IMR-90 (cell line): ENCODE results near the gene CDRT4. TPM values are rescaled to one million over a fixed set of nuclear protein-coding genes. Genes with fewer than 3 reads are reported as not detected.

Experiments
- ATAC-seq: fragments of 200-7000 bp; cut with Tn5 transposase; 2 replicates; pipeline ENCODE4 v1.9.1; 2020; ENCODE audit warnings: low read depth, mild to moderate bottlenecking, moderate library complexity
- BruUV-seq: library from RNA; stranded (reverse); fragments of 400-500 nt; replicated peaks from 2 replicates; lab custom pipeline; 2021; lab: Mats Ljungman, UMichigan
- CTCF ChIA-PET: fragments of 300-600 bp; formaldehyde crosslinking; extraction: SDS; loops from one replicate; lab custom pipeline; 2021; ENCODE audit warnings: antibody characterized with exemption; lab: Yijun Ruan, JAX
- POLR2A ChIA-PET: fragments of 300-600 bp; sonication (Branson Sonifier 250); formaldehyde crosslinking; loops from one replicate; lab custom pipeline; 2022; ENCODE audit warnings: antibody characterized with exemption; ENCODE audit not compliant: unreplicated experiment; lab: Charles Lee
- DNase-seq: peaks from one replicate; pipeline ENCODE4 v3.0.0; 2013
- H2AFZ ChIP-seq: replicated peaks from 2 replicates; pipeline ENCODE3; 2013; ENCODE audit warnings: low read length, mild to moderate bottlenecking; ENCODE audit not compliant: poor library complexity
- H2AK5ac ChIP-seq: 2 replicates; pipeline ENCODE4 v1.6.1; 2013; ENCODE audit warnings: low read depth, low read length, inconsistent platforms
- H2AK9ac ChIP-seq: replicated peaks from 2 replicates; pipeline ENCODE3; 2013; ENCODE audit warnings: mild to moderate bottlenecking, low read depth, low read length, moderate library complexity; ENCODE audit not compliant: poor library complexity
- H2BK120ac ChIP-seq: 2 replicates; pipeline ENCODE4 v1.6.1; 2013; ENCODE audit warnings: low read depth, low read length, inconsistent platforms
- H2BK15ac ChIP-seq: 3 replicates; pipeline ENCODE4 v1.6.1; 2013; ENCODE audit warnings: low read depth, low read length, inconsistent platforms
- H2BK20ac ChIP-seq: 2 replicates; pipeline ENCODE4 v1.6.1; 2013; ENCODE audit warnings: low read depth, mild to moderate bottlenecking, inconsistent platforms, low read length, moderate library complexity
- H2BK5ac ChIP-seq: 2 replicates; pipeline ENCODE4 v1.6.1; 2013; ENCODE audit warnings: mild to moderate bottlenecking, low read depth, low read length, inconsistent platforms; ENCODE audit not compliant: poor library complexity, severe bottlenecking
- H3K14ac ChIP-seq: replicated peaks from 2 replicates; pipeline ENCODE4 v1.6.1; 2013; ENCODE audit warnings: low read depth, low read length, inconsistent platforms
- H3K18ac ChIP-seq: 2 replicates; pipeline ENCODE4 v1.6.1; 2013; ENCODE audit warnings: low read depth, low read length, control low read depth
- H3K23ac ChIP-seq: 2 replicates; pipeline ENCODE4 v1.6.1; 2013; ENCODE audit warnings: low read depth, low read length, inconsistent platforms
- H3K27ac ChIP-seq: 2 replicates; pipeline ENCODE4 v1.5.1; 2013; ENCODE audit warnings: mild to moderate bottlenecking, control low read depth, low read length; ENCODE audit not compliant: insufficient read depth
- H3K27me3 ChIP-seq: 2 replicates; pipeline ENCODE4 v1.6.1; 2013; ENCODE audit warnings: low read length; ENCODE audit not compliant: control insufficient read depth, insufficient read depth
- H3K36me3 ChIP-seq: 2 replicates; pipeline ENCODE4 v1.6.1; 2013; ENCODE audit warnings: low read length, mixed read lengths; ENCODE audit not compliant: control insufficient read depth, insufficient read depth
- H3K4ac ChIP-seq: 2 replicates; pipeline ENCODE4 v1.6.1; 2013; ENCODE audit warnings: low read depth, low read length, inconsistent platforms
- H3K4me1 ChIP-seq: 2 replicates; pipeline ENCODE4 v1.6.1; 2013; ENCODE audit warnings: low read length, mixed read lengths; ENCODE audit not compliant: control insufficient read depth, insufficient read depth
- H3K4me2 ChIP-seq: 2 replicates; pipeline ENCODE4 v1.6.1; 2013; ENCODE audit warnings: low read depth, mild to moderate bottlenecking, control low read depth, low read length, moderate library complexity
- H3K4me3 ChIP-seq: 2 replicates; pipeline ENCODE4 v1.5.1; 2013; ENCODE audit warnings: low read depth, mild to moderate bottlenecking, control low read depth, low read length, moderate library complexity; ENCODE audit not compliant: insufficient read depth
- H3K56ac ChIP-seq: 2 replicates; pipeline ENCODE4 v1.6.1; 2013; ENCODE audit warnings: low read length, inconsistent platforms; ENCODE audit not compliant: insufficient read depth; ENCODE audit errors: extremely low read depth
- H3K79me1 ChIP-seq, 2 experiments: 2 replicates each; pipeline ENCODE4 v1.6.1; 2013; ENCODE audit warnings: low read length in 2 of 2, inconsistent platforms in 1 of 2, low read depth in 1 of 2
- H3K9ac ChIP-seq: 2 replicates; pipeline ENCODE4 v1.6.1; 2013; ENCODE audit warnings: low read depth, low read length, control low read depth
- H3K9me1 ChIP-seq: 2 replicates; pipeline ENCODE4 v1.6.1; 2013; ENCODE audit warnings: low read length, inconsistent platforms; ENCODE audit not compliant: insufficient read depth
- H3K9me3 ChIP-seq: 2 replicates; pipeline ENCODE4 v1.6.1; 2013; ENCODE audit warnings: low read length; ENCODE audit not compliant: control insufficient read depth, insufficient read depth
- H4K20me1 ChIP-seq: 2 replicates; pipeline ENCODE4 v1.6.1; 2013; ENCODE audit warnings: low read length, inconsistent platforms; ENCODE audit not compliant: insufficient read depth
- H4K5ac ChIP-seq: 2 replicates; pipeline ENCODE4 v1.6.1; 2013; ENCODE audit warnings: mild to moderate bottlenecking, low read depth, low read length, control low read depth
- H4K8ac ChIP-seq, 2 experiments: 2 replicates each; pipeline ENCODE4 v1.6.1; 2013; ENCODE audit warnings: low read depth in 2 of 2, low read length in 2 of 2, control low read depth in 1 of 2, inconsistent platforms in 1 of 2
- H4K91ac ChIP-seq: 2 replicates; pipeline ENCODE4 v1.6.1; 2013; ENCODE audit warnings: low read depth, low read length, inconsistent platforms; ENCODE audit not compliant: insufficient read depth
- BHLHE40 ChIP-seq: fragments of 150-350 bp; IDR thresholded peaks from 2 replicates; pipeline ENCODE4 v1.6.1; 2016; ENCODE audit warnings: mild to moderate bottlenecking, low read depth, low read length
- FOS ChIP-seq: fragments of 150-350 bp; IDR thresholded peaks from 2 replicates; pipeline ENCODE4 v1.6.1; 2016; ENCODE audit warnings: low read depth, low read length
- NFE2L2 ChIP-seq: fragments of 150-350 bp; IDR thresholded peaks from 2 replicates; pipeline ENCODE4 v1.6.1; 2016; ENCODE audit warnings: low read depth, mild to moderate bottlenecking, low read length
- POLR2A ChIP-seq: IDR thresholded peaks from 2 replicates; pipeline ENCODE4 v1.6.1; 2012; ENCODE audit warnings: mild to moderate bottlenecking, low read depth, low read length
- WGBS, 2 experiments: methylation state at CpG; one replicate each; pipeline versions ENCODE4 v1.1.5 to v1.1.7; 2013; ENCODE audit warnings: missing lambda C conversion rate in 2 of 2; ENCODE audit not compliant: insufficient read length in 1 of 2; ENCODE audit errors: extremely low coverage in 2 of 2; 5-methylcytosine and 5-hydroxymethylcytosine counted together
- dilution Hi-C: fragments of 300-500 bp; cut with HindIII; formaldehyde crosslinking; loops from one replicate; pipeline ENCODE4 v1.14.3; 2018; ENCODE audit warnings: low sequenced_read_pairs; ENCODE audit not compliant: unreplicated experiment
- in situ Hi-C: fragments of 300-500 bp; cut with MboI; formaldehyde crosslinking; loops from 3 replicates; pipeline ENCODE4 v1.14.3; 2019; ENCODE audit warnings: low sequenced_read_pairs, inconsistent platforms, mixed read lengths
- intact Hi-C: fragments of 100-400 bp; cut with micrococcal nuclease; formaldehyde crosslinking; loops from 2 replicates; pipeline ENCODE4 v1.10.0; 2022
- polyA plus RNA-seq, 3 experiments: library from polyadenylated mRNA; depleted of rRNA; stranded (reverse); fragments of >200 nt; gene quantifications; 2 replicates each; pipeline ENCODE4 v1.2.3, GENCODE V29; 2012; ENCODE audit warnings: low replicate concordance in 1 of 3
- total RNA-seq: library from RNA; depleted of rRNA; stranded (reverse); fragments of >200 nt; gene quantifications from 2 replicates; pipeline ENCODE4 v1.2.3, GENCODE V29; 2012

The CDRT4 gene
- total and polyA plus RNA-seq, 2 of the 4 experiments (the other 2 are of a cell fraction) = 0.90 to 3.7 TPM

DNA sequence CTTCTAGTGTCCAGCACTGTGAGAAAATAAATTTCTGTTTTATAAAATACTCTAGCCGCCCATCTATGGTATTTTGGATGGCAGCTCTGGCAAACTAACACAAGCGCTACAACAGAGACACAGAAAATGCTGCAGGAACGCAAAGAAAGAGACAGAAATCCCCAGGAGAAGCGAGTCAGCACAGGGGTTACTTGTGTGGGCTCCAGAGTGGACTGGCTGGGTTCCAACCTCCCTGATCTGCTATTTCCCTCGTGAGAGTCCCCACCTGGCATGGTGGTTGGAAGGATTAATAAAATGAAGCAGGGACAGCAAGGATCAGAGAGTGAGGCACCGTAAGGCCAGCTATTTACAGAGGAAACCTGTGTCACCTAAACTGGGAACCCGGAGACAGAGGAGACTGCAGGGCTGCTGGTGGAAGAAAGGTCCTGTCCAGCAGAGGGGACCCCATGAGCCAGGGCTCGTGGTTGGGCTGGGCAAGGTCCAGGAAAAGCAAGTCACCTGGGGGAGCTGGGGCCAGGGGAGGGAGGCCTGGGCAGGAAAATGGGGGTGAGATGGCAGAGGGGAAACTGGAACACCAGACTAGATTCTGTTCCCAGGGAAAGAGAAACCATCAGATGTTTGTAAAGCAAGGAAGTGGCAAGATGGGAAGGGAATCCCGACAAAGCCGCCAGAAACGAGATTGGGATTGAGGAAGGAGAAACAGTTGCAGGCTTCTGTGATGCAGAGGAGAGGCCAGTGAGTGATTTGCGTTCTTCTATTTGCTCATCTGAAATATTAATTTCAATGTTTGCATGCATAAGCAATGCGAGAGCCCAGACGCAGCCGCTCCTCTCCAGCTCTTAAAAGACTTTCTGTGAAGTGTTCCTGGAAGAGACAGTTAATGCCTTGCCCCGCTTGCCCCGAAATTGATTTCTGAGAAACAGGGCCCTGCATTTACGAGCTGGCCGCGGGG is 63.0 kb downstream of the CDRT4 start:
- Histone ChIP-seq H2AK5ac (peak overlapping the region; percentile 28; the same call in 1 of the 2 replicates), H3K23ac (0 out of 2 replicates have a peak overlapping the region, but pooled peaks have one; percentile 59), H3K4me3 (no peak overlapping the region), H3K36me3 (no peaks in the 10 kb centered on the region), H3K9me3 (no peaks in the 10 kb centered on the region), H3K14ac (0 out of 2 replicates have a peak overlapping the region, but pooled peaks have one; percentile 21), H4K91ac (peak overlapping the region; percentile 17), H2BK20ac (peak overlapping the region; percentile 33; the same call in 1 of the 2 replicates), H2BK15ac (peak overlapping the region; percentile 12; the same call in 1 of the 3 replicates), H3K4me2 (no peak overlapping the region), H3K9ac (no peak overlapping the region), H4K20me1 (no peaks in the 10 kb centered on the region), H2BK5ac (no peak overlapping the region), H3K27me3 (no peaks in the 10 kb centered on the region), H3K27ac (no peak overlapping the region), H3K9me1 (peaks cover 19% of the 10 kb centered on the region), H3K56ac (no peak overlapping the region), H3K4me1 (peaks cover 17% of the 10 kb centered on the region), H2AFZ (no peak overlapping the region), H3K18ac (no peak overlapping the region), H4K8ac (peak overlapping the region in 1 of 2 experiments; percentile 21; a peak in 1 of 4 replicates), H2BK120ac (peak overlapping the region; percentile 46; the same call in 1 of the 2 replicates), H3K4ac (peak overlapping the region; percentile 63), H3K79me1 (0 out of 4 replicates have a peak, but pooled peaks cover 0 to 4% of the 10 kb centered on the region in 2 experiments), H4K5ac (no peak overlapping the region), H2AK9ac (no peak overlapping the region)
- WGBS, 2 experiments = 81% methylated on average over 3 of the region's 20 CpGs; no CpG with 5 or more reads in 1 of the 2 experiments
- dilution Hi-C loops (no loop called here), in situ Hi-C loops (no loop called here), intact Hi-C loops (no loop called here)
- ATAC-seq = peak; percentile 42
- CTCF ChIA-PET = no interaction called here
- no peak for TF ChIP-seq BHLHE40
- TF ChIP-seq POLR2A = no peak
- TF ChIP-seq FOS = no peak
- TF ChIP-seq NFE2L2 = no peak
- peak; percentile 79 for DNase-seq
- no TSS peak for BruUV-seq
- POLR2A ChIA-PET = no interaction called here
